Peyer's patch (tissue), 4 donors: ENCODE results near the gene HSD11B1L.

Experiments
- POLR2A ChIP-seq, 2 donors: fragments of 450-650 bp; IDR thresholded peaks; one replicate each; pipeline ENCODE4 v1.5.1; 2017; ENCODE audit warnings: antibody characterized with exemption in 2 of 2, mild to moderate bottlenecking in 2 of 2, moderate library complexity in 2 of 2
- TF ChIP-seq, protein P1 (sequence below), 6 experiments: fragments of 450-650 bp in 4 of 6; fragments of 200-600 bp in 2 of 6; sonication (generic) in 1 of 6; IDR thresholded peaks; one replicate each; pipeline ENCODE4 v1.5.1; 2017 to 2019; ENCODE audit warnings: antibody characterized with exemption in 6 of 6, mild to moderate bottlenecking in 3 of 6, moderate library complexity in 1 of 6

DNA sequence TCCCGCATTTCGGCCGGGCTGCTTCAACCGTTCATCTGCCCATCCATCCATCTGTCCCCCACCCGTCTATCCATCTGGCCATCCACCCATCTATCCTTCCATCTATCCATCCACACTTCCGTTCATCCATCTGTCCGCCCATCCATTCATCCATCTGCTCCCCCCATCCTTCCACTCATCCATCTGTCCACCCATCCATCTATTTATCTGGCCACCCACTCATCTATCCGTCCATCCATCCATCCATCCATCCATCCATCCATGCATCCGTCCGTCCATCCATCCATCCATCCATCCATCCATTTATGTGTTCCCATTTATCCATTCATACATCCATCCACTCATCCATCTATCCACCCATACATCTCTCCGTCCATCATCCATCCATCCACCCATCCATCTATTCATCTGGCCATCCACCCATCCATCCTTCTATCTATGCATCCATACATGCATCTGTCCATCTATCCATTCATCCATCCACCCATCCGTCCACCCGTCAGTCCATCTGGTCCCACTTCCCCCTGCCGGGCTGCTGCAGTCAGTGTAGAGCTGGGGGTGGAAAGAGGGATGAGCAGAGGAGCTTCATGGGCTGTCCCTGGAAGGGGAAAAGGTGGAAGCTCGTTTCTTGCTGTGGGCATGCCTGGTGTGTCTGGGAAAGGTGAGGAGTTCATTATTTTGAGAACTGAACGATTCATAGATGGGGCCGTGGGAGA is 722 bp downstream of the HSD11B1L start:
- TF ChIP-seq, protein P1, sequence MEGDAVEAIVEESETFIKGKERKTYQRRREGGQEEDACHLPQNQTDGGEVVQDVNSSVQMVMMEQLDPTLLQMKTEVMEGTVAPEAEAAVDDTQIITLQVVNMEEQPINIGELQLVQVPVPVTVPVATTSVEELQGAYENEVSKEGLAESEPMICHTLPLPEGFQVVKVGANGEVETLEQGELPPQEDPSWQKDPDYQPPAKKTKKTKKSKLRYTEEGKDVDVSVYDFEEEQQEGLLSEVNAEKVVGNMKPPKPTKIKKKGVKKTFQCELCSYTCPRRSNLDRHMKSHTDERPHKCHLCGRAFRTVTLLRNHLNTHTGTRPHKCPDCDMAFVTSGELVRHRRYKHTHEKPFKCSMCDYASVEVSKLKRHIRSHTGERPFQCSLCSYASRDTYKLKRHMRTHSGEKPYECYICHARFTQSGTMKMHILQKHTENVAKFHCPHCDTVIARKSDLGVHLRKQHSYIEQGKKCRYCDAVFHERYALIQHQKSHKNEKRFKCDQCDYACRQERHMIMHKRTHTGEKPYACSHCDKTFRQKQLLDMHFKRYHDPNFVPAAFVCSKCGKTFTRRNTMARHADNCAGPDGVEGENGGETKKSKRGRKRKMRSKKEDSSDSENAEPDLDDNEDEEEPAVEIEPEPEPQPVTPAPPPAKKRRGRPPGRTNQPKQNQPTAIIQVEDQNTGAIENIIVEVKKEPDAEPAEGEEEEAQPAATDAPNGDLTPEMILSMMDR (IDR thresholded peaks at IDR 0.05): no peak
- no peak for TF ChIP-seq POLR2A (IDR thresholded peaks at IDR 0.05)
